MM.1S (cell line): ENCODE results near the gene RAB43.

ENCODE experiments used
- DNase-seq: peaks from one replicate; pipeline ENCODE4 v3.0.0-alpha.2; 2015
- H2AFZ ChIP-seq: fragments of 300-600 bp; sonication (generic); 2 replicates; pipeline ENCODE4 v1.6.0; 2016; ENCODE audit warnings: antibody characterized with exemption, low read length
- H3F3A ChIP-seq: fragments of 300-600 bp; sonication (generic); 2 replicates; pipeline ENCODE4 v1.6.1; 2016; ENCODE audit warnings: mild to moderate bottlenecking, antibody characterized with exemption, low read length, moderate library complexity, mixed read lengths; ENCODE audit not compliant: insufficient read depth
- H3K27ac ChIP-seq: fragments of 300-600 bp; sonication (generic); 2 replicates; pipeline ENCODE4 v1.5.1; 2016; ENCODE audit warnings: mild to moderate bottlenecking, low read length
- H3K27me3 ChIP-seq: fragments of 300-600 bp; sonication (generic); replicated peaks from 2 replicates; pipeline ENCODE4 v1.6.0; 2016; ENCODE audit warnings: low read length; ENCODE audit not compliant: insufficient read depth
- H3K36me3 ChIP-seq: fragments of 300-600 bp; sonication (generic); replicated peaks from 2 replicates; pipeline ENCODE4 v1.6.1; 2016; ENCODE audit warnings: mild to moderate bottlenecking, low read length, mixed read lengths; ENCODE audit not compliant: insufficient read depth
- H3K4me1 ChIP-seq: fragments of 300-600 bp; sonication (generic); 2 replicates; pipeline ENCODE4 v1.6.1; 2016; ENCODE audit warnings: low read length, mixed read lengths
- H3K4me2 ChIP-seq: fragments of 300-600 bp; sonication (generic); 2 replicates; pipeline ENCODE4 v1.6.0; 2016; ENCODE audit warnings: low read depth, low read length
- H3K4me3 ChIP-seq: fragments of 300-600 bp; sonication (generic); 2 replicates; pipeline ENCODE4 v1.5.1; 2016; ENCODE audit warnings: low read length, mixed read lengths
- H3K79me2 ChIP-seq: fragments of 300-600 bp; sonication (generic); 2 replicates; pipeline ENCODE4 v1.6.1; 2016; ENCODE audit warnings: mixed run types, low read length, mixed read lengths
- H3K9ac ChIP-seq: fragments of 300-600 bp; sonication (generic); 2 replicates; pipeline ENCODE4 v1.6.1; 2016; ENCODE audit warnings: low read length, mixed read lengths
- H3K9me2 ChIP-seq: fragments of 300-600 bp; sonication (generic); replicated peaks from 2 replicates; pipeline ENCODE4 v1.6.1; 2016; ENCODE audit warnings: mild to moderate bottlenecking, low read length, mixed read lengths; ENCODE audit not compliant: insufficient read depth
- H3K9me3 ChIP-seq: fragments of 300-600 bp; sonication (generic); replicated peaks from 2 replicates; pipeline ENCODE4 v1.6.1; 2016; ENCODE audit warnings: mild to moderate bottlenecking, low read length, mixed read lengths; ENCODE audit not compliant: insufficient read depth
- H4K20me1 ChIP-seq: fragments of 300-600 bp; sonication (generic); 2 replicates; pipeline ENCODE4 v1.6.1; 2016; ENCODE audit warnings: mild to moderate bottlenecking, low read length, moderate library complexity, mixed read lengths; ENCODE audit not compliant: insufficient read depth
- CTCF ChIP-seq: fragments of 300-600 bp; sonication (generic); IDR thresholded peaks from 2 replicates; pipeline ENCODE4 v1.5.1; 2016; ENCODE audit warnings: antibody characterized with exemption, low read length, mixed read lengths
- EZH2 ChIP-seq: fragments of 300-600 bp; sonication (generic); optimal IDR thresholded peaks from 2 replicates; pipeline ENCODE3; 2017; ENCODE audit warnings: low read depth, mild to moderate bottlenecking, antibody characterized with exemption, low read length, mixed read lengths
- EZH2phosphoT487 ChIP-seq: fragments of 300-600 bp; sonication (generic); IDR thresholded peaks from 2 replicates; pipeline ENCODE4 v1.6.1; 2018; ENCODE audit warnings: antibody characterized with exemption, low read length

RAB43 gene

GRCh38 chr3:129085818-129086217, 35.8 kb downstream of the RAB43 start:
- no peak for DNase-seq
- Histone ChIP-seq H4K20me1 (no peaks in the 10 kb centered on the region), H3K36me3 (no peaks in the 10 kb centered on the region), H3K9me3 (no peaks in the 10 kb centered on the region), H3K9ac (no peak overlapping the region), H3K4me1 (no peaks in the 10 kb centered on the region), H3K4me2 (no peak overlapping the region), H3F3A (no peaks in the 10 kb centered on the region), H3K27me3 (no peaks in the 10 kb centered on the region), H3K4me3 (no peak overlapping the region), H3K9me2 (no peaks in the 10 kb centered on the region), H2AFZ (no peak overlapping the region), H3K27ac (no peak overlapping the region), H3K79me2 (no peaks in the 10 kb centered on the region)
- TF ChIP-seq EZH2phosphoT487 (no peak), CTCF (no peak), EZH2 (no peak)

GRCh38 chr3:129085165-129085715, 36.4 kb downstream of the RAB43 start:
- Histone ChIP-seq H4K20me1 (no peaks in the 10 kb centered on the region), H3K9me3 (no peaks in the 10 kb centered on the region)

GRCh38 chr3:129084501-129084900, 37.1 kb downstream of the RAB43 start:
- Histone ChIP-seq H2AFZ (no peak overlapping the region), H3K4me2 (no peak overlapping the region), H3K79me2 (no peaks in the 10 kb centered on the region), H3K4me1 (no peaks in the 10 kb centered on the region), H3K9me3 (no peaks in the 10 kb centered on the region), H3K9me2 (no peaks in the 10 kb centered on the region), H3F3A (no peaks in the 10 kb centered on the region), H3K27me3 (no peaks in the 10 kb centered on the region), H3K36me3 (no peaks in the 10 kb centered on the region), H3K27ac (no peak overlapping the region), H3K4me3 (no peak overlapping the region), H4K20me1 (no peaks in the 10 kb centered on the region), H3K9ac (no peak overlapping the region)
- DNase-seq = no peak
- TF ChIP-seq EZH2phosphoT487 (no peak), EZH2 (no peak), CTCF (no peak)

More at GRCh38 chr3:129085165-129085715, 36.4 kb downstream of the RAB43 start:
- TF ChIP-seq EZH2 = no peak
- TF ChIP-seq CTCF = no peak
- TF ChIP-seq EZH2phosphoT487 = no peak
- Histone ChIP-seq H2AFZ (no peak overlapping the region), H3F3A (no peaks in the 10 kb centered on the region), H3K79me2 (no peaks in the 10 kb centered on the region), H3K27ac (no peak overlapping the region), H3K4me3 (no peak overlapping the region), H3K4me2 (no peak overlapping the region), H3K4me1 (no peaks in the 10 kb centered on the region), H3K36me3 (no peaks in the 10 kb centered on the region), H3K27me3 (no peaks in the 10 kb centered on the region), H3K9ac (no peak overlapping the region), H3K9me2 (no peaks in the 10 kb centered on the region)
- no peak for DNase-seq
